COLO668 (cell line): Measurements from ENCODE around the gene DNAJB11.
A peak's percentile ranks its signal among the peaks of the same experiment; 100 is the strongest.
"Not testable (repeated sequence)": the region's sequence is repeated elsewhere in the genome, so short reads cannot be mapped to it uniquely, and the experiment has no call there.

Experiments
- DNase-seq: peaks from one replicate; lab custom pipeline; 2025; ENCODE audit not compliant: unreplicated experiment; lab: John Stamatoyannopoulos, UW

The DNAJB11 gene

DNA sequence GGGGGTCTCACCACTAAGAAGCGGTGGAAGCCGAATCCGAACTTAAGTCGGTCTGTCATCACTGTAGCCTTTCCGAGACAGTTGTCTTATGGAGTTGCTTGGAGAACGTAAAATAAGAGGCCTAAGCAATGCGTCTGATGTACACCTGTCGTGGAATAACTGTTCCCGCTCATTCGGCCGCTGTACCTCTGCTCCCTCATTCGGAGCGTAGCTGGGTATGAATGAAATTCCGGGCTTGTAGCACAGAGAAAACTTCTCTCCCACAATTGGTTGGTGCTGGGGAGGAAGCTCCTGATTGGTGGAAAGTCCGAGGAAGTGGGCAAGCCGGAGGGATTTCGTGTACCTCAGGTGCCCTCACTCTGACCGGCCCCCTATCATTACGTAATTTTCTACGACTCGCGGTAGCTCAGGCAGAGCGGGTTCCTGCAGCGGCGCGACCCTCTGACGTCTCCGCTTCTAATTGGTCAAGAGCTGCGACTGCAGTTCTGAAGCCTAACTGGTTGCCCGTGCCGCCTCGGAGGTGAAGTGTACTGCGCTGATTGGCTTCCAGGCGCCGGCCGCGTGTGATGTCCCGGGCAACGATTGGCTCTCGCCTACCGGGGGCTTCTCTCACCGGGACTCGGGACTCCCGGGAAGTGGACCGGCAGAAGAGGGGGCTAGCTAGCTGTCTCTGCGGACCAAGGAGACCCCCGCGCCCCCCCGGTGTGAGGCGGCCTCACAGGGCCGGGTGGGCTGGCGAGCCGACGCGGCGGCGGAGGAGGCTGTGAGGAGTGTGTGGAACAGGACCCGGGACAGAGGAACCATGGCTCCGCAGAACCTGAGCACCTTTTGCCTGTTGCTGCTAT lies at the start of gene DNAJB11:
DNAJB11 (plus strand) TSS at position 625 of the 845 bp plus-strand sequence; CDS start at position 803, 178 bp downstream.
- peak; percentile 96 for DNase-seq

DNA sequence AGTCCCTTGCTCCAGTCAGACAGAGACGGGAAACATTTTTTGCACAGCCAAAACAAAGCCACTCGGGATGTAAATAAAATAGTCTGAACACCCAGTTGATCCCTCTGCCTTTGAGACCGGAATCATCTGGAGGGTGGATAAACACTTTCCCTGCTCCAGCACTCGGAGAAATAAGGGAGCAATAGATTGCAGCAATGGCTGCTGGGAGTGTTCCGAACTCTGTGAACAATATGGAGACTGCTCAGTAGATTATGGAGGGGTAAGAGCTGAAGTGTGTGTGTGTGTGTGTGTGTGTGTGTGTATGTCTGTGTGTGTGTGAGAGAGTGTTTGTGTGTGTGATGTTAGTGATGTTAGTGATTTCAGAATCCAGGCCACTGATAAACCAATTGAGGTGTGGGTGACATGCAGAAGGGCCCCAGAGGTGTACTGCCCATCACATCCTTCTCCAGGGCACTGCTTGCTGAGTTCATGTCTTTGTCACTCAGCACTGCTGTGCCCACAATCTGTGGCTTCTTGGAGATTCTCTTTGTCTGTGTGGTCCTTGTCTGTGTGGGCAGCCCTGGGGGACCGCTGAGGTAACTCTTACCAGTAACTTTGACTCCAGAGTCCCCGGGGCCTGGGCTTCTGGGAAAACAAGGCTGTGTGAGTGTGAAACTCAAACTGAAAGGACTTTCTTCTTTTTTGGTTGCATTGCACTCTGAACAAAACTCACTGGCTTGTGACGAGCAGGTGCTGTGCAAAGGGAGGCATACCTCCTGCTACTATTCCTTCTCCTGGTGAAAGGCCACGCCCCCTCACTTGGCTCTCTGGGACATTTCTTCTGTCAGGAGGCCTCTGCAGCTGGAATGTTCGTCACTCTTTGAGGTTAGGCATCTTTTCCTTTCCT lies 49.3 kb upstream of the DNAJB11 start:
- no peak for DNase-seq

- DNase-seq = no peak
Measured at GRCh38 chr3:186523022-186523421, 47.5 kb upstream of the DNAJB11 start.

DNA sequence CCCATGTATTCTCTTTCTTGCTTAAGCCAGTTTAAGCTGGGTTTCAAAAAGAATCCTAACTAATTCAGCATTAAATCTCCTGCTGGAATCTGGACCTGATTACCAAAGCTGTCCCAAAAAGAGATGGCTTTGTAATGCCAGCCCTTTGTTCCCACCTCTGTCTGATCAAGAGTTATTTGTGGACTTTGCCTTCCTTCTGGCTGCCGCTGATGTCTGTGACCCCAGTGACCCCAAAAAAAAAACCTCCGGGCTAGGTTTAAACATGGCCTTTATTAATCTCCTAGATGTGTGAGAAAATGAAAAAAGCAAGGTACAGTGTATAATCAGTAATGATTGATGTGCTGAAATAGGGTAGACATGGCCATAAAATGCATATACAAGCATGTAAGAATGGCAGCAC lies 47.1 kb upstream of the DNAJB11 start:
- no peak for DNase-seq

GRCh38 chr3:186524616-186525015 lies 45.9 kb upstream of the DNAJB11 start:
- no peak for DNase-seq

DNA sequence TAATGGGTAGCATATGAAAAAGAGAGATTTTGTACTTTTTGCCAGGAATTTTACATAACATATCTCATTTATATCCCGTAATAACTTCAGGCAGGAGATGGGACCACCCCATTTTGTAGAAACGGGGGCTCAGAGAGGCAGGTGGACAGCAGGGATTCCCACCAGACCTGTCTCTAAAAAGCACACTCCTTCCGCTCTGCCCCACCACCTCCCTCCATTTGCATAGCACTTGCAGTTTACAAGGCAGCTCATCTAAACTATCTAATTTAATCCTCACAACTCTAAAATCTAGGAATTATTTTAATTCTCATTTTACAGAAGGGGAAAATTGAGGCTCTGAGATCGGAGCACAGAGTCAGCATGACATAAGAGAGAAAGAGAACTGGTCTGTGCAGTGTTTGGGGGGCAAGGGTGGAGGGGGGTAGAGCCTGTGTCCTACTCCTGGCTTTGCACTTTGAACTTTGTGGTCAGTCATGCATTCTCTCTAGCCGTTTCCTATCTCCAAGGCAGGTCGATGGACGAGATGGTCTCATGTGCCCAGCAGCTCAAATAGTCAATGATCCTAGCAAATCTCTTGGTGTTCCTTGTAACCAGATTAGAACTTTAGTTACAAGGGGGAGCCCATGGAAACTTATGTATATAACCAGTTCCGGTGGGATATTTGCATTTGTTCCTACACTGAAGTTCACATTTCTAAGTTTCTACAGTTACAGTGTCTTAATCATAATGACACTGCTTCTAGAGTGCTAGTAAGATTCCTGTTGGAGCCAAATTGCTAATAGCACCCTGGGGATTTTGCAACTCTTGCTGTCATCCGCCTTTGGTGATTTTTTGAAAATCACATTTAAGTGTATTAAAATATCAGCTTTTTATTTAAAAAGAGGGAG lies 44.9 kb upstream of the DNAJB11 start:
- no peak for DNase-seq

- no peak for DNase-seq
Measured at GRCh38 chr3:186526256-186526606, 44.3 kb upstream of the DNAJB11 start.

- no peak for DNase-seq
Measured at GRCh38 chr3:186529201-186529999, 41.1 kb upstream of the DNAJB11 start.

GRCh38 chr3:186530415-186530814 lies 40.1 kb upstream of the DNAJB11 start:
- DNase-seq = no peak

DNA sequence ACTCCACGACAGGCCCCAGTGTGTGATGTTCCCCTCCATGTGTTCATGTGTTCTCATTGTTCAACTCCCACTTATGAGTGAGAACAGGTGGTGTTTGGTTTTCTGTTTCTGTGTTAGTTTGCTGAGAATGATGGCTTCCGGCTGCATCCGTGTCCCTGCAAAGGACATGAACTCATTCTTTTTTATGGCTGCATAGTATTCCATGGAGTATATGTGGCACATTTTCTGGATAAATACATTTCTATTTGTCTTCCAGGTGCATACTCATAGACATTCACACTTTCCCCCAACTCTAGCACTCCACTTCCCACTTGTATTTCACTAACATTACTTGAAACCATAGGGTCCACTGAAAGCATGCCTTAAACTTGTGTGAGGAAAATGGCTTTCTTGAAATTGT lies 38.8 kb upstream of the DNAJB11 start:
- DNase-seq = not testable (repeated sequence)

GRCh38 chr3:186532598-186533072 lies 37.9 kb upstream of the DNAJB11 start:
- no peak for DNase-seq

- no peak for DNase-seq
Measured at GRCh38 chr3:186534113-186534669, 36.3 kb upstream of the DNAJB11 start.

- DNase-seq = no peak
Measured at GRCh38 chr3:186536883-186537844, 33.4 kb upstream of the DNAJB11 start.

- DNase-seq = no peak
Measured at GRCh38 chr3:186538779-186539178, 31.7 kb upstream of the DNAJB11 start.

DNA sequence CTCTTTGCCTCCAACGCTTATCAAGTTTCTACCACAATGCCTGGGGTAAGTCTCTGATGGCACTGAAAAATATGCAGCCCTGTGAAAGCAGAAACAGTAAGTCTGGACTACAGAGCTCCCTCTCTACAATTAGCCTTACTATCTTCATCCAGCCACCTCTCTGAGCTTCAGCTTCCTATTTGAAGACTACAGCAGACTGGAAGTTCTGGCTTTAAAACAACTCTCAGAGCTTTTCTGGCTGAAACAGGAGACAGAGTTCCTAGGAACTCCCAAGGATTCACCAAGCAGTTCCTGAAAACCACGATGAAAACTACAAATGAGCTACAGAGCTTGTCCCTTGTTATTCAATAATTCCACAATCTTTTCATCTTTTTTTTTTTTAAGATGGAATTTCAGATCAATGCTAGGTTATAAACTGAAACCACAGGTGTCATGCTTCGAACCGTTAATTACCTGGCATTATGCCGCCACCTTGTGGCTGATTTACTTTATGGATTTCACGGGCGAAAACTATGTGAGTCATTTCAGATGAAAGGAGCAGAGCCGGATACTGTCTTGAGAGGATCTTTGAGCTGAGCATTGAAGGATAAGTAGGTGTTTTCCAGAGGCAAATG lies 30.2 kb upstream of the DNAJB11 start:
- DNase-seq = peak; percentile 53

DNA sequence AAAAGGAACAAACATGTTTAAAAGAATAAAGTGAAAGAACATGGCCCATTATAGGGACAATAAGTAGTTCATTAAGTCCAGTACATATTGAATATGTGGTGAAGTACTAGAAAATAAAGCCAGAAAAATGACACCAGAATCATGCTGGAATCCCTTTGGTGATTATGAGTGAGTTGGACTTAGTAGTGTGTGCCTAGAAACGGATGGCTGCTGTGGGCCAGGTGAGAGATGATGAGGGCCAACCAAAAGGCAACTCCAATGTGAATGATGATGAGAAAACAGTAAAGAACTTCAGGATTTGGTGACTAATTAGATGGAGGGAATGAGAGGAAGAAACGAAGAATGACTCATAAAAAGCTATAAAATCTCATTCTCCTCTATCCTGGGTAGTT lies 29.7 kb upstream of the DNAJB11 start:
- DNase-seq = no peak

DNA sequence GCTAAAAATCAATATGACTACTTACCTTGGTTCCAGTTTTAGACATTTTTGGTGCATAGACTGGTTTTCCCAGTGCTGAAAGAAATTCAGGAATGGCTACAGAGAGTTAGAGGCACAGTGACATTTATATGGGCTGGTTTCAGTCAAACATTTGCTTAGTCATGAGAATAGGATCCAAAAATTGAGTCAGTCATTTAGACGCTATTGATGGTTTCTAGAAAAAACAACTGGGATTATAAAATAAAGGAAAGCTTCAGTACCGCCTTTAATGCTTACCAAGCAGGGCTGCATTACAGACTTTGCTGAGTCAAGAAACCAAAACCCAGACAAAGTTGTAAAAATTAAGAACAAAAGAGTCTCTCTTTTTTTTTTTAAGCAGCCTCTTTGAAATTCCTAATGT lies 26.2 kb upstream of the DNAJB11 start, which contains the start of gene CRYGS:
CRYGS (minus strand) TSS at position 100 of the 400 bp plus-strand sequence; CDS start at position 46, 54 bp downstream.
- DNase-seq = no peak

- DNase-seq = no peak
Measured at GRCh38 chr3:186549497-186549896, 21.0 kb upstream of the DNAJB11 start.
